CD8-positive, alpha-beta memory T cell (primary cell): ENCODE data around the gene LBX1. TPM values are rescaled to one million over a fixed set of nuclear protein-coding genes. Genes with fewer than 3 reads are reported as not detected.

Experiments used
- CTCF ChIA-PET: fragments of 350-600 bp; sonication (Branson Sonifier 250); formaldehyde crosslinking; loops from one replicate; lab custom pipeline; 2021; ENCODE audit warnings: antibody characterized with exemption; lab: Charles Lee
- POLR2A ChIA-PET: fragments of 350-600 bp; sonication (Branson Sonifier 250); formaldehyde crosslinking; loops from one replicate; lab custom pipeline; 2021; ENCODE audit warnings: antibody characterized with exemption; lab: Charles Lee
- DNase-seq, 5 donors: peaks; one replicate each; pipeline versions ENCODE4 v3.0.0 to v3.0.0-alpha.2; 2020 to 2022; ENCODE audit warnings: mixed read lengths in 1 of 5
- H3K27ac ChIP-seq: one replicate; pipeline ENCODE4 v1.7.0; 2013; ENCODE audit warnings: low read depth, mild to moderate bottlenecking, low read length, moderate library complexity
- H3K27me3 ChIP-seq: 2 replicates; pipeline ENCODE4 v1.7.0; 2013; ENCODE audit warnings: low read length, mild to moderate bottlenecking; ENCODE audit not compliant: insufficient read depth, poor library complexity, severe bottlenecking
- H3K36me3 ChIP-seq: 2 replicates; pipeline ENCODE4 v1.7.0; 2013; ENCODE audit warnings: mild to moderate bottlenecking, low read length, moderate library complexity; ENCODE audit not compliant: insufficient read depth
- H3K4me1 ChIP-seq: 2 replicates; pipeline ENCODE4 v1.7.0; 2013; ENCODE audit warnings: mild to moderate bottlenecking, low read length, moderate library complexity; ENCODE audit not compliant: insufficient read depth
- H3K4me3 ChIP-seq: 2 replicates; pipeline ENCODE4 v1.7.0; 2013; ENCODE audit warnings: mild to moderate bottlenecking, low read length
- H3K9me3 ChIP-seq: 2 replicates; pipeline ENCODE4 v1.7.0; 2013; ENCODE audit warnings: mild to moderate bottlenecking, low read length
- H3K27ac Mint-ChIP-seq, 8 donors: one replicate each; pipeline ENCODE4 v1.8.0; 2020 to 2021; ENCODE audit warnings: mixed read lengths in 8 of 8, mild to moderate bottlenecking in 6 of 8, inconsistent platforms in 3 of 8, moderate library complexity in 3 of 8
- H3K27me3 Mint-ChIP-seq, 2 donors: one replicate each; pipeline ENCODE4 v1.8.0; 2020 to 2021; ENCODE audit warnings: mixed read lengths in 2 of 2, mild to moderate bottlenecking in 1 of 2, moderate library complexity in 1 of 2
- H3K36me3 Mint-ChIP-seq, 3 donors: one replicate each; pipeline ENCODE4 v1.8.0; 2020 to 2021; ENCODE audit warnings: mixed read lengths in 3 of 3, inconsistent platforms in 1 of 3, mild to moderate bottlenecking in 1 of 3
- H3K4me1 Mint-ChIP-seq, 3 donors: one replicate each; pipeline ENCODE4 v1.8.0; 2020 to 2021; ENCODE audit warnings: mixed read lengths in 3 of 3, inconsistent platforms in 1 of 3, mild to moderate bottlenecking in 1 of 3
- H3K4me3 Mint-ChIP-seq, 7 donors: one replicate each; pipeline ENCODE4 v1.8.0; 2020 to 2021; ENCODE audit warnings: mixed read lengths in 7 of 7, mild to moderate bottlenecking in 6 of 7, moderate library complexity in 4 of 7, inconsistent platforms in 2 of 7
- H3K9me3 Mint-ChIP-seq, 5 donors: one replicate each; pipeline ENCODE4 v1.8.0; 2020 to 2022; ENCODE audit warnings: mixed read lengths in 5 of 5, mild to moderate bottlenecking in 3 of 5, moderate library complexity in 2 of 5, inconsistent platforms in 1 of 5
- polyA plus RNA-seq: library from polyadenylated mRNA; unstranded; fragments of 300-500 nt; fragmentation: Illumina TruSeq; gene quantifications from one replicate; pipeline ENCODE4 v1.2.3, GENCODE V29; 2021
- total RNA-seq, 2 experiments: library from RNA; stranded (reverse); gene quantifications; one replicate each; pipeline ENCODE4 v1.2.3, GENCODE V29; 2021

The LBX1 gene
- total and polyA plus RNA-seq, 3 experiments from 2014 or later = not detected

- no peaks in the 10 kb centered on the region for H3K4me1 ChIP-seq
- no peaks in the 10 kb centered on the region for H3K4me1 Mint-ChIP-seq
- H3K4me3 Mint-ChIP-seq = no peak overlapping the region
- no peak for DNase-seq
- CTCF ChIA-PET = no interaction called here
- no peak overlapping the region for H3K27ac Mint-ChIP-seq
- H3K36me3 ChIP-seq = no peaks in the 10 kb centered on the region
- no peak overlapping the region for H3K27ac ChIP-seq
- peaks cover 12% of the 10 kb centered on the region for H3K27me3 ChIP-seq
- H3K36me3 Mint-ChIP-seq = peaks cover 0 to 4% (median 0%) of the 10 kb centered on the region in 3 donors
- no peaks in the 10 kb centered on the region for H3K9me3 ChIP-seq
- no peak overlapping the region for H3K4me3 ChIP-seq
- peaks cover 50 to 56% of the 10 kb centered on the region in 2 donors for H3K27me3 Mint-ChIP-seq
- H3K9me3 Mint-ChIP-seq = peaks cover 0 to 6% (median 4%) of the 10 kb centered on the region in 5 donors
- POLR2A ChIA-PET = no interaction called here
Measured at GRCh38 chr10:101257084-101257483, 27.8 kb upstream of the LBX1 start.

- Mint-ChIP-seq H3K27me3 (peaks cover 50% of the 10 kb centered on the region in 2 donors), H3K27ac (no peak overlapping the region), H3K4me1 (no peaks in the 10 kb centered on the region), H3K9me3 (peaks cover 0 to 6% (median 4%) of the 10 kb centered on the region in 5 donors), H3K4me3 (no peak overlapping the region), H3K36me3 (peaks cover 0 to 4% (median 0%) of the 10 kb centered on the region in 3 donors)
- Histone ChIP-seq H3K9me3 (no peaks in the 10 kb centered on the region), H3K4me1 (no peaks in the 10 kb centered on the region), H3K4me3 (no peak overlapping the region), H3K36me3 (no peaks in the 10 kb centered on the region), H3K27ac (no peak overlapping the region), H3K27me3 (peaks cover 12% of the 10 kb centered on the region)
- ChIA-PET POLR2A (interaction anchor here (0.6 kb wide), 1 partner anchor 87 kb away, joined by 3 read pairs; no protein-coding TSS in a partner anchor), CTCF (no interaction called here)
- DNase-seq = no peak
Measured at GRCh38 chr10:101256387-101256786, 27.1 kb upstream of the LBX1 start.

- no peak overlapping the region for H3K4me3 Mint-ChIP-seq
Measured at GRCh38 chr10:101250136-101250535, 20.9 kb upstream of the LBX1 start.

GRCh38 chr10:101249171-101249581 lies 19.9 kb upstream of the LBX1 start:
- no peak overlapping the region for H3K27ac Mint-ChIP-seq
- Histone ChIP-seq H3K27ac (no peak overlapping the region), H3K4me3 (no peak overlapping the region), H3K9me3 (no peaks in the 10 kb centered on the region), H3K4me1 (no peaks in the 10 kb centered on the region), H3K36me3 (no peaks in the 10 kb centered on the region), H3K27me3 (peaks cover 11% of the 10 kb centered on the region)
- ChIA-PET CTCF (no interaction called here), POLR2A (no interaction called here)
- no peaks in the 10 kb centered on the region for H3K36me3 Mint-ChIP-seq
- no peak for DNase-seq
- H3K9me3 Mint-ChIP-seq = no peaks in the 10 kb centered on the region
- no peaks in the 10 kb centered on the region for H3K4me1 Mint-ChIP-seq
- H3K27me3 Mint-ChIP-seq = peaks cover 36 to 43% of the 10 kb centered on the region in 2 donors
- no peak overlapping the region for H3K4me3 Mint-ChIP-seq

More at GRCh38 chr10:101250136-101250535, 20.9 kb upstream of the LBX1 start:
- H3K27ac Mint-ChIP-seq = peak overlapping the region in 1 of 8 donors; percentile 22
- peaks cover 43 to 44% of the 10 kb centered on the region in 2 donors for H3K27me3 Mint-ChIP-seq
- no peaks in the 10 kb centered on the region for H3K4me1 Mint-ChIP-seq
- H3K9me3 Mint-ChIP-seq = no peaks in the 10 kb centered on the region
- no peaks in the 10 kb centered on the region for H3K36me3 Mint-ChIP-seq
- H3K27ac ChIP-seq = no peak overlapping the region
- H3K4me1 ChIP-seq = no peaks in the 10 kb centered on the region
- no peaks in the 10 kb centered on the region for H3K9me3 ChIP-seq
- POLR2A ChIA-PET = no interaction called here
- no peak overlapping the region for H3K4me3 ChIP-seq
- peaks cover 11% of the 10 kb centered on the region for H3K27me3 ChIP-seq
- H3K36me3 ChIP-seq = no peaks in the 10 kb centered on the region
- DNase-seq = no peak
- CTCF ChIA-PET = interaction anchor here (0.7 kb wide), 1 partner anchor 227 kb away, joined by 5 read pairs; no protein-coding TSS in a partner anchor

GRCh38 chr10:101246639-101247038 lies 17.4 kb upstream of the LBX1 start:
- no peak overlapping the region for H3K4me3 Mint-ChIP-seq
- ChIA-PET CTCF (no interaction called here), POLR2A (no interaction called here)
- peaks cover 28 to 55% of the 10 kb centered on the region in 2 donors for H3K27me3 Mint-ChIP-seq
- H3K27ac ChIP-seq = no peak overlapping the region
- peaks cover 8% of the 10 kb centered on the region for H3K27me3 ChIP-seq
- no peaks in the 10 kb centered on the region for H3K36me3 Mint-ChIP-seq
- no peak overlapping the region for H3K27ac Mint-ChIP-seq
- DNase-seq = no peak
- no peaks in the 10 kb centered on the region for H3K36me3 ChIP-seq
- H3K9me3 Mint-ChIP-seq = no peaks in the 10 kb centered on the region
- no peak overlapping the region for H3K4me3 ChIP-seq
- H3K4me1 ChIP-seq = no peaks in the 10 kb centered on the region
- no peaks in the 10 kb centered on the region for H3K9me3 ChIP-seq
- H3K4me1 Mint-ChIP-seq = no peaks in the 10 kb centered on the region

GRCh38 chr10:101244321-101245050 lies 15.2 kb upstream of the LBX1 start:
- no peak overlapping the region for H3K4me3 ChIP-seq
- no peaks in the 10 kb centered on the region for H3K4me1 Mint-ChIP-seq
- H3K36me3 ChIP-seq = no peaks in the 10 kb centered on the region
- H3K9me3 Mint-ChIP-seq = no peaks in the 10 kb centered on the region
- no peak overlapping the region for H3K27ac Mint-ChIP-seq
- ChIA-PET POLR2A (no interaction called here), CTCF (interaction anchor here (1.4 kb wide), 2 partner anchors 28 to 326 kb away, joined by 3 to 4 read pairs; no protein-coding TSS in a partner anchor)
- H3K27me3 Mint-ChIP-seq = peaks cover 36 to 63% of the 10 kb centered on the region in 2 donors
- H3K27ac ChIP-seq = no peak overlapping the region
- peaks cover 16% of the 10 kb centered on the region for H3K27me3 ChIP-seq
- no peaks in the 10 kb centered on the region for H3K36me3 Mint-ChIP-seq
- H3K9me3 ChIP-seq = no peaks in the 10 kb centered on the region
- DNase-seq = no peak
- no peaks in the 10 kb centered on the region for H3K4me1 ChIP-seq
- no peak overlapping the region for H3K4me3 Mint-ChIP-seq

- Mint-ChIP-seq H3K36me3 (peaks cover 0 to 2% (median 0%) of the 10 kb centered on the region in 3 donors), H3K9me3 (peaks cover 0 to 2% (median 0%) of the 10 kb centered on the region in 5 donors), H3K27me3 (peaks cover 53 to 79% of the 10 kb centered on the region in 2 donors), H3K27ac (no peak overlapping the region), H3K4me1 (peaks cover 9 to 15% (median 11%) of the 10 kb centered on the region in 3 donors), H3K4me3 (no peak overlapping the region)
- Histone ChIP-seq H3K27ac (no peak overlapping the region), H3K4me3 (no peak overlapping the region), H3K9me3 (no peaks in the 10 kb centered on the region), H3K4me1 (peaks cover 14% of the 10 kb centered on the region), H3K36me3 (no peaks in the 10 kb centered on the region), H3K27me3 (peaks cover 36% of the 10 kb centered on the region)
- DNase-seq = no peak
- POLR2A ChIA-PET = no interaction called here
- CTCF ChIA-PET = interaction anchor here (1.0 to 6.6 kb wide), 3 partner anchors 10 to 27 kb away, joined by 3 to 32 read pairs (median 5); no protein-coding TSS in a partner anchor
Measured at GRCh38 chr10:101241840-101242707, 12.8 kb upstream of the LBX1 start.
